Embryonic facial prominence (tissue), 1 donor: ENCODE data around the gene IL10RB.
"Not testable (repeated sequence)": the region's sequence is repeated elsewhere in the genome, so short reads cannot be mapped to it uniquely, and the experiment has no call there.

Source experiments
- DNase-seq: peaks from one replicate; pipeline ENCODE4 v3.0.0-alpha.2; 2016; ENCODE audit errors: extremely low spot score

Gene IL10RB

DNA sequence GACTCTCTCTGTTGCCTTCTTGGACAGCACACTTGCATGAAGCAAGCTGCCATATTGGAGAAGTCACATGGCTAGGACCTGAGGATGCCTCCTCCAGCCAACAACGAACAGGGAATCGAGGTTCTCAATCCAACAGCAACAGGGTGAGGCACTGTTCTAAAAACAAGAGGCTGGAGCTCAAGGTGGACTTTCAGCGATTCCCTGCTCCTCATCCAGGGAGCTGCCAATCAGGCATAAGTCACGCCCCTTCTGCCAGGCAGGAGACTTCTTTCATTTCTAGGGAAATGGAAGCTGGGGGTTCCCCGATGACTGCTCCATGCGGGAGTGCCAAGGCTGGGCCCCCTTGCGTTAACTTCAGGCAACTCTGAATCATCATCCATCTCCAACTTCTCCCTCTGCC lies 35.9 kb downstream of the IL10RB start:
- DNase-seq, result peak; percentile 3

DNA sequence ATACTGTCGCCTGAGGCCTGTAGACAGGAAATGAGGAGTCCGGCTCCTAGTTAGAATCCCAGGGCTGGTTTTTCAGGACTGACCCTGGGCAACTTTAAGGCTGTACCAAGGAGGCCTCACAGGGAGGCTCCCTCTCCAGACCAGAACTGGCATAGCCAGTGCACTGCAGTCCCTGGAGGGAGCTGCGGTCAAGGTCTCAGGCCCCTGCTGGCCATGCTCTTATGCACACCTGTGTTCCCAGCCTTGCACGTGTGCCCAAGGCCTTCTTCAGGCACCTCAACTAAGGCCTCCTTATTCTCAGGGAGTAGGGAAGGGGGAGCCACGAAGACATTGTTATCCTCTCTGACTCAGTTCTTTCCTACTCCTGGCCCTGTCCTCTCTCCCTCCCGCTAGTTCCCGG lies 36.6 kb downstream of the IL10RB start:
- DNase-seq, result no peak

DNA sequence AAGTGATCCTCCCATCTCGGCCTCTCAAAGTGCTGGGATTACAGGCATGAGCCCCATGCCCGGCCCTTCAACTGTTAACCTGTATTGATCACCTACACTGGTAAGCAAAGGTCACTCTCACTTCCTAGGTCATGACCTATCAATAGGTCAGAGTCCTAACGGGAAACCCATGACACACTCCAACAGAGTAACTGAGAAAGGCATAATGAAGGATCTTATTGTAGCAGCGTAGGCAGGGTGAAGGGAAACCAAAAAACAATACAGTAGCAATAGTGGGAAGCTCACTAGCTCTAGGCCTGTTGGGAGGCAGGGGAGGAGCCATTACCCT lies 39.1 kb downstream of the IL10RB start:
- DNase-seq, result peak; percentile 3

DNA sequence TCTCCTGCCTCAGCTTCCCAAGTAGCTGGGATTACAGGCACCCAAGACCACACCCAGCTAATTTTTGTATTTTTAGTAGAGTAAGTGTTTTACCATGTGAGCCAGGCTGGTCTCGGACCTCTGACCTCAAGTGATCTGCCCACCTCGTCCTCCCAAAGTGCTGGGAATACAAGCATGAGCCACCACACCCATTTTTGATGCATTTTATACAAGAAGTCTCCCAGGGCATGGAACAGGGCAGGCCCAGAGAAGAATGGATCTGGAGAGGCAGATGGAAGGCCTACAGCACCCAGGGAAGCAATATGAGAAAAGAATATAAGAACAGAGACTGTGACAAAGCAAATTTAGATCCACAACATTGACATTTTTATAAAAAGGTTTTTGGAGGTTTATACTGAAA lies 39.8 kb downstream of the IL10RB start:
- no peak for DNase-seq

DNA sequence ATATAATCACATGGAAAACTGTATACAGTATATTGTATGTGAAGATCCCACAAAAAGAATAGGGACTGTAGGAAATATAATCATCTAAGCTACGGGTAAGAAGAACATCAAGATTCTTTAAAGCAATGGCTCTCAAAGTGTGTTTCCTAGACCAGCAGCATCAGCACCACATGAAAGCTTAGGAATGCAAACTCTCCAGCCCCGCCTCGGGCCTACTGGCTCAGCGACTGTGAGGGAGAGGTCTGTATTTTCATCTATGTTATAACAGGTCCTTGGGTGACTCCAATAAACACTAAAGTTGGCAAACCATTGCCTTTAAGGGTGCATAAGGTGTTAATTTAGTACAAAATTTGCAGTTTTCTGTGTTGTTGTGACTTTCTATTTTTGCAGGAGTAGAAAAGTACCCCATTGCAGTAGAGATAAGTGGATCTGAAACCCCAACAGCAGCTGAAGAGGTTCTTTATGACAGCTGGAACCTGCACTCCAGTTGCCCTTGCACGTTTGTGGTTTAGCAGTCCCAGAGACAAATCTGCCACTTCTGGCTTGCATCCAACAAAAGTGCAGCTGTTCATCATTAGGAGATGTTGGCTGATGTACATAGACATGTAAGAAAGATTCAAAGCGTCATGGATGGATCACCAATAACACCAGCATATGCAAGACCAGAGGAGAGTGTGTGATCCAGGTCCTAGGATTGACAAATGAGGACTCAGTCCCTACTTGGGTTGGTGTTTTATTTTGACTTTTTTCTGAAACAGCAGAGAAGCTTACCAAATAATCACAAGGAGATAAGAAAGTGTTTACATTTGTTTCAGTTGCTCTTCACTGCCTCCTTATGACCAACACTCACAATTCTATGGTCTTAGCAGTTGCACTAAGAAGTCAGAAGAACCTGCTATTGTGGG lies 42.7 kb downstream of the IL10RB start:
- DNase-seq, result no peak

DNA sequence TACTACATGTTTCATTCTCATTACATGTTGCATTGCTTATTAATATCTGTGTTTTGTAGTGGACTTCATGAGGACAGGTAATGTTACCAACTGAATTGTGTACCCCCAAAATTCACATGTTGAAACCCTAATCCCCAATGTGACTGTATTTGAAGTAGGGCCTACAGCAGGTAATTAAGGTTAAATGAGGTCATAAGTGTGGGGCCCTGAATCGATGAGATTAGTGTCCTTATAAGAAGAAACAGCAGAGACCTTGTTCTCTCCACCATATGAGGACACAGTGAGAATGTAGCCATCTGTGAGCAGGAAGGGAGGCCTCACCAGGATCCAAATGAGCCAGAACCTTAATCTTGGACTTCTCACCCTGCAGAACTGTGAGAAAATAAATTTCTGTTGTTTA lies 43.6 kb downstream of the IL10RB start:
- DNase-seq, result no peak

DNA sequence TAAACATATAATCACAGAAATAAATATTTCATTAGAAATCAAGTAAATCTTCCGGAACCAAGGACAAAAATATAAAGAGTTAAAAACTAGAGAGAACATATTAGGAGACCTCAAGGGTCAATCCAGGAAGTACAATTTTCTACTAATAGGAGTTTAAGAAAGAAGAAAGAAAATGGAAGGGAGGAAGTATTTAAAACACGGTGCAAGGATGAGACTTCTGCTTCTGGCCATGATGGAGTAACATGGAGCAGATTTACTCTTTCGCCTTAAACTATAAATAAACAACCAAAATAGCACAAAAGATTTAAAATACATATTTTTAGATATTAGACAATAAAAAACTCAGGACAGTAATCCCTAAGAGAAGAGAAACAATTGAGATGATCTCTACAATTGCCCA lies 46.0 kb downstream of the IL10RB start:
- no peak for DNase-seq

DNA sequence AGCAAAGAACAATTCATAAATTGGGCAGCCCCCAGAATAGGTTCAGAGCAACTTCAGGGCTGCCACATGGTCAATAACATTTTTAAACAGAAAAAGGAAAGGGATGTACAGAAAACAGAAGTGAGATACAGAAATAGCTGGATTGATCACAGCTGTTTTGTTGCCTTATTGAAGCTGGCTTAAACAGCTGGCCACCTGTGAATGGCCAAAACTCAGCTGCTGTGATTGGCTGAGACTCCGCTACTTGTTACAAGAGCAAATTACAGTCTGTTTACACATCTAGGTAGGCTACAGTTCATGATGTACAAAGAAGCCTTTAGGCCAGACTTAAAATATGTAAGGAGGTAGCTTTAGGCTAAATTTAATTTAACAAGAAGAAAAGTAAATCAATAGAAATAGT lies 47.0 kb downstream of the IL10RB start:
- no peak for DNase-seq

DNA sequence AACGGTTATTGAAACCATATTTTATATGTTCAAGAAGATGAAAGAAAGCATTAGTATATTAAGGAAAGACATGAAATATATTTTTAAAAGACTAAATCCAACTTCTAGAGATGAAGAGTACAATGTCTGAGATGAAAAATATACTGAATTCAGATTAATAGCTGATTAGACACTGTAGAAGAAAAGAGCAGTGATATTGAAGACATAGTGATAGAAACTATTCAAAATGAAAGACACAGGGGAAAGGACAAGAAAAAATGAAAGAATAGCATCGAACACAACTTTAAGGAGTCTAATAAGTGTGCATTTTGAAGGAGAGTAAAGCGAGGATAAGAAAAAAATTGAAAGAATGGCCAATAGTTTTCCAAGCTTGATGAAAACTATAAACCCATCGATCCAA lies 47.4 kb downstream of the IL10RB start:
- no peak for DNase-seq

DNA sequence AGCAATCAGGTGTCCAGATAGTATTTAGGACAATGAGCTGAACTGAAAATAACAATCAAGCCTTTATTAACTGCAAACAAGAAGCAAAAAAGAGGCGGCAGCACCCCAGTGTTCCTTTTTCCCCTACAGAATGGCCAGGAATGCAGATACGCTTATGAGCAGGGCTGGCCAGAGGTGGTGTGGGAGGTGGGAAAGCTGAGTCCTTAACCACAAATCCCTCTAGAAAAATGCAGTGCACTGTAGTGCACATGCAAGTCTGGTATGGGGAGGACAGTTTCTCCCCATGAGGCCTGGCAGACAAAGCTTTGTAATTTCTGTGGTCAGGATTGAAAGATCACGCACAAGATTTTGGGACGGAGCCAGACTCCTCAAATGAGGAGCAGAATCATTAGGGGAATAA lies 47.9 kb downstream of the IL10RB start:
- DNase-seq, result no peak

DNA sequence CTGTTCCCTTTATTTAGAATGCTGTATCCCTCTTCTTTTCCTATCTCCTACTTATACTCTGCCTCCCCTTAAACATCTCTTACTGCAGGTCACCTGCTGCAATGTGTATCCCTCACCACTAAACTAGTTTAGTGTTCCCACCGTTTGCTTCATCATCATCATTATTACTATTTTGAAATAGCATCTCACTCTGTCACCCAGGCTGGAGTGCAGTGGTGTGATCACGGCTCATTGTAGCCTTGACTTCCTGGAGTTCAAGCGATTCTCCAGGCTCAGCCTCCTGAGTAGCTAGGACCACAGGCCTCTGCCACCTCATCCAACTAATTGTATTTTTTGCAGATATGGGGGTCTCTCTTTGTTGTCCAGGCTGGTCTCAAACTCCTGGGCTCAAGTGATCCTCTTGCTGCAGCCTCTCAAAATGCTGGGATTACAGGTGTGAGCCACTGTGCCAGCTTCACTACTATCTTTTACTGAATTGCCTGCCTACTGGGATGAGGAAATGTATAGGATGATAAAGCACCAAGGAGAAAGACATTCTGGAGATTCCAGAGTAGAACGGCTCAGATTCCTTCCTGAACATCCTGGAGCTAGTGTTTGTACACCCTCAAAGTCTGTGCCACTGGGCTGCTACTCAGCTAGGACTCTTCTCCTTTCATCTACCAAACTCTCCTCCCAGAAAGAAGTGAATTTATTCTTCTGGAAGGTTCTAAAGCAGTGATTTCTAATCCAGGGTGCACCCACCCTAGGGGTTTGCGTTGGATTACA lies 50.0 kb downstream of the IL10RB start:
- no peak for DNase-seq

DNA sequence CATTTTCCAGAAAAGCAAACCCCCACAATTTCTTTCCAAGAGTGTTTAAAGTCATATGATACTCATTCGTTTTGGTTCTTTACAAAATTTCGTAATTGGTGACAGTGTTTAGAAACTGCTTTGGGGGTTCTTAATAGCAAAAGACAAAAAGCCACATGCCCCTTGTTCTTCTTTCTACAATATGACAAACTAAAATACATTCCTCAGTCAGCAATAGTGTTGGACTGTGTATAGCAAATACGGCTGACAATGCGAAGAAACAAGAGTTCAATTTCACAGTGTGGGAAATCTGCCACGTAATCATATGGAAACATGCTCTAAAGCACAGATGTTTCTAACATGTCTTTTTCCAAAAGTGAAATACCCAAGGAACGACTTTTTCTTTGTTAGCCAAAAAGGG lies 51.0 kb downstream of the IL10RB start:
- peak; percentile 13 for DNase-seq

DNA sequence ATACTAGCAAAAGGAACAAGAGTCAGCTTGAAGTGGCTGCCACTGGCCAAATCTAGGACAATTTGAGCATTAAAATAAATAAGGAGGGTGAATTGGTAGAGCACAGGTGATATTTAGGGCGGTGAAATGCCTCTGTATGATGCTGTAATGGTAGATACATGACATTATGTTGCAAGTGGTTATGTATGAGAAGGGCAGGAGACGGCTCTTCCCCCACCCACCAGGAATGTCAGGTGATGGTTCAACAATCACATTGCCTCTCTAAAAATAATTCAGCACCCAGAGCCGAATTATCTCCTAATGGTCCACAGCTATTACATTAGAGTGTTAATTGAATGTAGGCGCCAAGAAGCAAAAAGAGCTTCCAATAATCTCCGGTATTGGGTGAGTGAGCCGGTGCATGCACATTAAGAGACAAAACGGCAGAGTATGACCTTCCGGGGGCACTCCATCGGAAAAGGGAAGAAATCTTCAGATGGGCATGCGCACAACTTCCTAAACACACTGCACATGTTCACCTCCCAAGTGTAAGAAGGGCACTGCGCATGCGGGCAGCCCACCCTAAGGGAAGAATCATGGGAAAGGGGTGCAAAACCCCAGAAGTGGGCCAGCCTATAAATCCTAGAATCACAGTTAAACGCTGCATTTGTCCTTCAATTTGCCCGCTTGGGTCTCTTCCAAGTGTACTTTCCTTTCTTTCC lies 51.8 kb downstream of the IL10RB start:
- no peak for DNase-seq

DNA sequence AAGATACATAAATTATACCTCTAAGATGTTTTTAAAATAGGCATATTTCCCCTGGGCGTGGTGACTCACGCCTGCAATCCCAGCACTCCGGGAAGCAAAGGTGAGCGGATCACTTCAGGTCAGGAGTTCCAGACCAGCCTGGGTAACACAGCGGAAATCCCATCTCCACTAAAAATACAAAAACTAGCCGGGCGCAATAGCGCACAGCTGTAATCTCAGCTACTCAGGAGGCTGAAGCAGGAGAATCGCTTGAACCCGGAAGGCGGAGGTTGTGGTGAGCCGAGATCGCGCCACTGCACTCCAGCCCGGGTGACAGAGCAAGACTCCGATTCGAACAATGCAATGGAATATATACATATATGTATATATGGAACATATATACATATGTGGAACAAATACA lies 54.8 kb downstream of the IL10RB start:
- DNase-seq, result not testable (repeated sequence)

DNA sequence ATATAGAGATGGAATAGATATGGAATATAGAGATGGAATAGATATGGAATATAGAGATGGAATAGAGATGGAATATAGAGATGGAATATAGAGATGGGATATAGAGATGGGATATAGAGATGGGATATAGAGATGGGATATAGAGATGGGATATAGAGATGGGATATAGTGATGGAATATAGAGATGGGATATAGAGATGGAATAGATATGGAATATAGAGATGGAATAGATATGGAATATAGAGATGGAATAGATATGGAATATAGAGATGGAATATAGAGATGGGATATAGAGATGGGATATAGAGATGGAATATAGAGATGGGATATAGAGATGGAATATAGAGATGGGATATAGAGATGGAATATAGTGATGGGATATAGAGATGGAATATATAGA lies 57.4 kb downstream of the IL10RB start:
- not testable (repeated sequence) for DNase-seq

DNA sequence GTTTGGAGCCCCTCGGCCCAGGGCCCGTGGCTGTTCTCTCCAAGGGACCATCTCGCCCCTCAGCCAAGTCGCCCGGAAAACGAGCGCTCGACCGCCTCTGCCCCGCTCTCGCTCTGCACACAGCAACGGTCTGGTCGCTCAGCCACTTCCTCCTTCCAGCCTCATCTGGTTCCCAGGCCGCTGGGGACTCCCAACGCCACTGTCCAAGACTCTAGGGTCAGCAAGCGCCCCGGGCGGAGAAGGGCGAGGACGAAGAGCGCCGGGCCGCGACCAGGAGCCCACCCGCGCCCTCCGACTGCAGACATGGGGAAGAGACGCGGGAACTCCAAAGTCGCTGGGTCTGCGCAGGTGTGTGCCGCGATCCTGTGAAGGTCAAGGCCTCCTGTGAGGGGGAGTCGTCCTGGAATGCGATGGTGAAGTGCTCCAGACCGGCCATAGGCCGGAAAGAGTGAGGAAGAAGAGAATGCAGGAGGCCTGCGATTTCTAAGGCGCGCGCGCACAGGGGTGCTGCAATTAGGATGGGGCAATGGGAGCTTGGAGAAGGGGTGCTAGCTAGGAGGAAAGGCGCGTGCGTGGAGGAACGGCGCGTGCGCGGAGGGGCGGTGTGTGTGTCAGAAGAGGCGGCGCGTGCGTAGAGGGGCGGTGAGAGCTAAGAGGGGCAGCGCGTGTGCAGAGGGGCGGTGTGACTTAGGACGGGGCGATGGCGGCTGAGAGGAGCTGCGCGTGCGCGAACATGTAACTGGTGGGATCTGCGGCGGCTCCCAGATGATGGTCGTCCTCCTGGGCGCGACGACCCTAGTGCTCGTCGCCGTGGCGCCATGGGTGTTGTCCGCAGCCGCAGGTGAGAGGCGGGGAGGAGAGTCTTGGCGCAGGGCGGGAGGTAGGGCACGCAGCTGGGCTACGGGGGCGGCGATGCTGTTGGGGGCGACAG lies 58.4 kb downstream of the IL10RB start, which contains the start of gene IFNAR1:
TSS of gene IFNAR1 (plus strand) at position 680 of the 931 bp plus-strand sequence. CDS start at position 766, 86 bp downstream.
- DNase-seq, result peak; percentile 99

DNA sequence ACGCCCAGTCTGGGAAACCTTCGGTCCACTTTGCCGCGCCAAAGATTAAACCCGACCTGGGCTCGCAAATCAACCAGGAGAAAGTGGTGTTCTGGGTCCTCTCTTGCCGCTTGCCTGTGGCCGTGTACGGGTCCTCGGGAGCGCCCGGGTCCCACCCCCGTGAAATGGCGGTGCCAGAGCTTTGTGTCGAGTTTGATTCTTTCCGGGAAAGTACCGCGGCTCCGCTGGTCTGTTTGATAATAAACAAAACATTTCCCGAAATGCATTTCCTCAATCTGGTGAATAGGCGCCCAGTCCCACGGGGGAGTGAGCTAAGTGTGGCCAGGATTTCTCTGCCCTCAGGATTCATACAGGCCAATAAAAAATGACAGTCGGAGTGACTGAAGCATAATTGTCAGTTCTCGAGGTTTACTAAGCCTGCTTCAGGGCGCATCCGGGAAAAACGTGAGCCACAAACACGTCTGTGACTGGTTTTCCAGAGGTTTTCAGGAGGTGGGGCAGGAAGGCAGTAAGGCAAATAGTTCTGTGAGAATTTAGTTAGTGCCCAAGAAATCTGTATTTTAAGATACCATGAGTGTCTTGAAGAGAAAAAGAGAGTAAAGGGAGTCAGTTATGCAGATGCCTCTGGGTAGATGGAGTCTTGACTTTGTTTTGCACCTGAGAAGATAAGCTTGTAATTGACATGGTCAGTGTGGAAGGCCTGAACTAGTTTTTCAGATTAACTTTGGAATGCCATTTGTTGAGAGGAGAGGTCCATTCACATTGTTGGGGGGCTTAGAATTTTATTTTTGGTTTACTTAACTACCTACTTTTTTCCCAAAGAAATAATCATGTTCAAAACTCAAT lies 59.3 kb downstream of the IL10RB start:
- DNase-seq, result peak; percentile 27

DNA sequence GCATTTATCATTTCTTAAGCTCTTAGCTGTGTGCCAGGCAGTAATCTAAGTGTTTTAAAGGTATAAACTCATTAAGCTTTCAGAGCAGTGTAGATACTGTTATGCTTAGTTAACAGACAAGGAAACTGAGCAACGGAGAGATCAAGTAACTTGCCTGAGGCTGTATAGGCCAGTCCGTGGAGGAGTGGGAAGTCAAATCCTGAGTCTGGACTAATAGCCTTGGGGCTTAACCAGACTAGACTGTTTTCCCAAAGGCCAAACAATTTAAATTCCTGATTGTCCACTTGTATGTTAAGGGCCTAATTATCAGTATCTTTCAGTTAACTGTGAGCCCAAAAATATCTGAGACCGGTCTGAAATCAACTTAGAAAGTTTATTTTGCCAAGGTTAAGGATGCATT lies 61.2 kb downstream of the IL10RB start:
- DNase-seq, result no peak

DNA sequence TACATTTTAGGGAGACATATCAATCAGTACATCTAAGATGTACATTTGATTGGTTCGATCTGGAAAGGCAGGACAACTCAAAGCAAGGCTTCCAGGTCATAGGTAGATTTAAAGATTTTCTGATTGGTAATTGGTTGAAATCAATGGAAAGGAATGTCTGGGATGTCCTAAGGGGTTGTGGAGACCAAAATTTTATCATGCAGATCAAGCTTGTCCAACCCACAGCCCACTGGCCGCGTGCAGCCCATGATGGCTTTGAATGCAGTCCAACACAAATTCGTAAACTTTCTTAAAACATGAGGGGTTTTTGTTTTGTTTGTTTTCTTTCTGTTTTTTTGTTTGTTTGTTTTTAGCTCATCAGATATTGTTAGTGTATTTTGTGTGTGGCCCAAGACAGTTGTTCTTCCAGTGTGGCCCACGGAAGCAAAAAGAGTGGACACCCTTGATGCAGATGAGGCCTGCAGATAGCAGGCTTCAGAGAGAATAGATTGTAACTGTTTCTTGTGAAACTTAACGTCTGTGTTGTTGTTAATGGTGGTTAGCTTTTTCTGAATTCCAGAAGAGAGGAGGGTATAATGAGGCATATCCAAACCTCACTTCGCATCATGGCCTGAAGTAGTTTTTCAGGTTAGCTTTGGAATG lies 61.7 kb downstream of the IL10RB start:
- DNase-seq, result no peak

DNA sequence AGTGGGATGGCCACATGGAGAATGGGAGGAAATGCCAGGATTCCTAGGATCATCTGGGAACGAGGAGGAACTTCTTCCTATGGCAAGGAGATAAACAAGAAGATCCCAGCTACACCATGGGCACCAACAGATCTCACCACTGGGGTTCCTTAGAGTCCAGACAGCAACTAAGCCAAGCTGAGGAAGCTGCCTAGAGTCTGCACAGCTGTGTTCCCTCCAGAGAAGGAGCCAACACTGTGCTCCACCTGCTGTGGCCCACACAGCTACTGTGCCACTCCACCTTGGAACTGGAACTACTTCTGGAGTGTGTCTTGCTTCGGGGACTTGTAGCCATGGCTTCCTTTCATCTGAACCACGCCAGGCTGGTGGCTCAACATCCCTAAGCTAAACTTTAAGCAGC lies 64.6 kb downstream of the IL10RB start:
- DNase-seq, result no peak
